Thoracic aorta (tissue), 2 donors: ENCODE measurements around the gene GRK1. TPM values are rescaled to one million over a fixed set of nuclear protein-coding genes. Genes with fewer than 3 reads are reported as not detected.

Experiments used
- ATAC-seq: fragments of 150-250 bp; one replicate; pipeline ENCODE4 v1.8.0; 2017; ENCODE audit warnings: low read depth; ENCODE audit not compliant: insufficient number of reproducible peaks, low FRiP score
- DNase-seq: peaks from one replicate; pipeline ENCODE4 v3.0.0-alpha.2; 2020; ENCODE audit warnings: low spot score
- H3K27ac ChIP-seq, 2 donors: fragments of 200-600 bp; sonication (generic); 1 replicate in 1 of 2; 2 replicates in 1 of 2; pipeline ENCODE4 v1.5.1; 2016; ENCODE audit warnings: mild to moderate bottlenecking in 2 of 2, moderate library complexity in 2 of 2
- H3K27me3 ChIP-seq: fragments of 200-600 bp; sonication (generic); replicated peaks from 2 replicates; pipeline ENCODE4 v1.6.0; 2016; ENCODE audit warnings: mild to moderate bottlenecking; ENCODE audit not compliant: insufficient read depth
- H3K36me3 ChIP-seq: fragments of 200-600 bp; sonication (generic); one replicate; pipeline ENCODE4 v1.5.1; 2016
- H3K4me1 ChIP-seq, 2 donors: fragments of 200-600 bp; sonication (generic); 1 replicate in 1 of 2; 2 replicates in 1 of 2; pipeline versions ENCODE4 v1.5.1 to v1.6.0; 2016; ENCODE audit warnings: low read depth in 2 of 2, mild to moderate bottlenecking in 1 of 2; ENCODE audit not compliant: control insufficient read depth in 1 of 2
- H3K4me3 ChIP-seq: fragments of 200-600 bp; sonication (generic); 2 replicates; pipeline ENCODE4 v1.5.1; 2016; ENCODE audit warnings: mild to moderate bottlenecking
- H3K9me3 ChIP-seq: fragments of 200-600 bp; sonication (generic); 2 replicates; pipeline ENCODE4 v1.5.1; 2016
- total RNA-seq, 2 donors: library from RNA; depleted of rRNA; stranded (reverse); fragments of >200 nt; gene quantifications; one replicate each; pipeline versions ENCODE4 v1.1.0 to v1.2.3, GENCODE V29; 2016
- TF ChIP-seq, protein P1 (sequence below): fragments of 200-600 bp; sonication (generic); IDR thresholded peaks from one replicate; pipeline ENCODE4 v1.5.1; 2019; ENCODE audit warnings: antibody characterized with exemption

Gene GRK1
- total RNA-seq, 2 donors from 2014 or later = not detected

DNA sequence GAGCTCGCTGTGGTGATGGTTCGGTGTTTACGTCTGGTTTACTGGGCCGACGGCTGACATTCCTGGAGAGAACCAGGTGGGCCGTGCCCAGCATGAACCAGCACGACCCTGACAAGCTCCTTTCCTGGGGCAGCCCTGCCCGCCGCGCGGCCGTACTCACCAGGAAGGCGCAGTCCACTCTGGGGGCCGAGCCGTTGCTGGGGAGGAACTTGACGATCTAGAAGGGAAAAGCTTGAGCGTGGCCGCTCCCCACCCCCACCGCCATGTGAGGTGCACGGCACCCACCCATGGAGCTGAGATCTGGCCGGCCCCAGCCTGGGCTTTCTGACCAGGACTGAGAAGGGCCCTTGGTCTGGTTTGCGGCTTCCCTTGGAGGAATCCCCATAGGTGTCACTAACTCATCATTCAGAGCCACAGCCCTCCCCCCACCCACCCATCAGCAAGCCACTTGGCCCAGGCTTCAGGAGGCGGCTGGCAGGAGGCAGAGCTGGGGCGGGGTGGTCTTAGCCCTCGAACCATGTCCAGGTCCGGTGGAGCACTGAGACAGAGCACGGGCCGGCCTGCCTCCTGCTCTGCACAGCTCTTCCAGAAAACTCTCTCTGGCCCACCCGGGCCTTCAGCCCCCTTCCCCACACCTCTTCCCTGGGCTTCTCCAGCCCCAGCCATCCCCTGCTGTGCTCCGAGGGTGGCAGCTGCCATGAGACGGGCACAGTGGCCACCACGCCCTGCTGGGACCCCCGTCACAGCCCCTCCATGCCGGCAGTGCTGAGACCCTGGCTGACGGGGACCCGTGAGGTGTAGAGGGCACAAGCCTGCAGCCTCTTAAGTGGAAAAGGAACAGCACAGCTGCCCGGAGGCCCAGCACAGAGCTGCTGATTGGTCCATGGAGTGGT is 15.3 kb upstream of the GRK1 start:
- peaks cover 8 to 13% of the 10 kb centered on the region in 2 donors for H3K4me1 ChIP-seq
- no peaks in the 10 kb centered on the region for H3K9me3 ChIP-seq
- TF ChIP-seq, protein P1, sequence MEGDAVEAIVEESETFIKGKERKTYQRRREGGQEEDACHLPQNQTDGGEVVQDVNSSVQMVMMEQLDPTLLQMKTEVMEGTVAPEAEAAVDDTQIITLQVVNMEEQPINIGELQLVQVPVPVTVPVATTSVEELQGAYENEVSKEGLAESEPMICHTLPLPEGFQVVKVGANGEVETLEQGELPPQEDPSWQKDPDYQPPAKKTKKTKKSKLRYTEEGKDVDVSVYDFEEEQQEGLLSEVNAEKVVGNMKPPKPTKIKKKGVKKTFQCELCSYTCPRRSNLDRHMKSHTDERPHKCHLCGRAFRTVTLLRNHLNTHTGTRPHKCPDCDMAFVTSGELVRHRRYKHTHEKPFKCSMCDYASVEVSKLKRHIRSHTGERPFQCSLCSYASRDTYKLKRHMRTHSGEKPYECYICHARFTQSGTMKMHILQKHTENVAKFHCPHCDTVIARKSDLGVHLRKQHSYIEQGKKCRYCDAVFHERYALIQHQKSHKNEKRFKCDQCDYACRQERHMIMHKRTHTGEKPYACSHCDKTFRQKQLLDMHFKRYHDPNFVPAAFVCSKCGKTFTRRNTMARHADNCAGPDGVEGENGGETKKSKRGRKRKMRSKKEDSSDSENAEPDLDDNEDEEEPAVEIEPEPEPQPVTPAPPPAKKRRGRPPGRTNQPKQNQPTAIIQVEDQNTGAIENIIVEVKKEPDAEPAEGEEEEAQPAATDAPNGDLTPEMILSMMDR = no peak
- DNase-seq (no peak), ATAC-seq (no peak)
- H3K27ac ChIP-seq = no peak overlapping the region
- no peak overlapping the region for H3K4me3 ChIP-seq
- H3K36me3 ChIP-seq = no peaks in the 10 kb centered on the region
- H3K27me3 ChIP-seq = no peaks in the 10 kb centered on the region

DNA sequence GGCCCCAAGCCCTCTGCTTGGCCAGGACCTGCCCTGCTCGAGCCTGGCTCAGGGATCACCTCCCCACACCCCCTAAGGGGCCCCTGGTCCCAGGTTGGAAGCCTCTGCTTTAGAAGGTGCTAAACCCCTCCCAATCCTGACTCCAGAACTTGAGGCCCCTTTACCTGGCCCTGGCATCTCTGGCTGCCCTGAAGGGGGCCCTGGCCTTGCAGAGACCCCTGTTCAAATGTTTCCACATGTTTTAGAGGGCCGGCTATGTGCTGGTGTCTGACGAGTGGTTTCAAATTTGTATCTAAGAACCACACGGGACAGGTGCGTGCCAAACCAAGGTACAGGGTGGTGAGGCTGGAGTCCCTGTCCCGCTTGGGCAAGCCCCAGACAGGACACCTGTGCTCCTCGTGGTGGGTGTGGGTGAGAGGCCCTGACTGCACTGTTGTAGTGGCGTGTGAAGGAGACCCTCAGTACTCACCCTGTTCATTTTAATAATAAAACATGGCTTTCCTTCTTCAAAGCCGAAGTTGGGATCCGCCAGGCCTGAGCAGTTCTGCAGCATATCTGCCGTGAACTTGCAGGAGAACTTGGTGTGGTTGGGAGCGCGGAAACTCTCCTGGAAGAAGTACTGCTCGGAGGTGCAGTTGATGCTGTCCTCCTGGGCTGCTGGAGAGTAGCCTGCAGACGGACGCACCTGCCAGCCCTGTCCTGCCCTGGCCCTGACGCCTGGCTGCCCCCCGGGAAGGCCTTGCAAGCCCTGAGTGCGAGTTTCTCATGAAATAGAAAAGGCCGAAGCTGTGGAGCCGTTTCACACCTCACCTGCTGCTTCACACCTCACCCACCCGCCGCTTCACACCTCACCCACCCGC is 14.4 kb upstream of the GRK1 start:
- no peaks in the 10 kb centered on the region for H3K9me3 ChIP-seq
- peaks cover 3 to 5% of the 10 kb centered on the region in 2 donors for H3K4me1 ChIP-seq
- TF ChIP-seq, protein P1 = no peak
- H3K36me3 ChIP-seq = no peaks in the 10 kb centered on the region
- H3K27me3 ChIP-seq = no peaks in the 10 kb centered on the region
- DNase-seq (no peak), ATAC-seq (no peak)
- no peak overlapping the region for H3K4me3 ChIP-seq
- H3K27ac ChIP-seq = no peak overlapping the region

DNA sequence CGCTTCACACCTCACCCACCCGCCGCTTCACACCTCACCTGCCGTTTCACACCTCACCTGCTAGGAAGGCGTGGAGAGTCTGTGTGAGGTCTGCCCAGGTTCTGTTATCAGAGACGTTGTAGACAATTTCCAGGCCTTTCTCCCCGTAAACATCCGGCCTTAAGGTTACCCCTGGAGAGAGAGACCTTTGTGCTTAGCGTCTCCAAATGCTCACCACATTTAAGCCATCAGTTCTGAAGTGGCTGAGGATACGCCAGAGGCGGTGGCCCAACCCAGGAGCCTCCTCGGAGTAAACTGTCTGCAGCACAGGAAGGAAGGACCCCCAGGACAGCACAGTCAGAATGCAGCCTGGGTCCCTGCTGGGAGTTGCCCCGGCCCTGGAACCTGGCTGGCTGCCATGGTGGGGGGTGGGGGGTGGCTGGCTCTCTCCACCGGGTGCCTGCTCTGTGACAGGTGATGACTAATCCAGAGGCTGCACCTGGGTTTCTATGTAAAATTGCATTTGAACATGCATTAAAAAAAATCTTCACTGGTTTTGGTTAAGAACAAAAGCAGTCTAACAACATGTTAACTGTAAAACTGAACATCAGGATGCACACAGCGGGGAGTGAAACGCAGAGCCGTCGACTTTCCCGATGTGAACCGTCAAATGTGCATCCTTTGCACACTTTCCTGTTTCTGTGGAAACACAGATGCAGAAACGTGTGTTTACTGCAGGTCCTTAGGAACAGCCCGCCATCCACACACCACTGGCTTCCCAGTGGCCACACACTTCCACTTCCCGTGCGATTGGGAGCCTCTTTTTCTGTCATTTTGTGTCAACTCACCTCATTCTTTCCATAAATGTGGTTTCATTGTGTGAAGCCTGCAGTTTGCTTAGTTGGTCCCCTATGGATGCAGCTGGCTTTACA is 13.5 kb upstream of the GRK1 start:
- Histone ChIP-seq H3K27ac (no peak overlapping the region), H3K36me3 (no peaks in the 10 kb centered on the region), H3K9me3 (no peaks in the 10 kb centered on the region), H3K4me3 (no peak overlapping the region), H3K27me3 (no peaks in the 10 kb centered on the region), H3K4me1 (no peaks in the 10 kb centered on the region)
- no peak for DNase-seq
- TF ChIP-seq, protein P1 = no peak
- no peak for ATAC-seq

DNA sequence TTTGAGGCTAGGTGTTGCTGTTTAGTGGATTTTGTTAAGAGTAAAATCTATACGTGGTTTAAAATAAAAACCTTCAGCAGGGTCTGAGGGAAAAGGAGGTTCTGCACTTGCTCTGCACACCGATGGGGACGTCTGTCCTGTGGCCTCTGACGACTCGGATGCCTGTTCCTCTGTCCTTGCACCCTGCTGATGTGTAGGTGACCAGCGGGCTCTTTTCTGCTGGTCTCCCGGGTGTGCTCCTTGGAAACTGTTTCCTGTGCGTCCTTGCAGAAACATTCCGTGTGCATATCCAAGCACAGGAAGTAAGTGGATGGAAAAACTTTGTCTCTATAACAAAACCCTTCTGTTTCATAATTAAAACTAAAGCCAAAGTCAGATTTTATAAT is 12.9 kb upstream of the GRK1 start:
- no peak for DNase-seq

More for the DNA sequence above, 12.9 kb upstream of the GRK1 start:
- TF ChIP-seq, protein P1 = no peak
- Histone ChIP-seq H3K4me1 (no peaks in the 10 kb centered on the region), H3K9me3 (no peaks in the 10 kb centered on the region), H3K27ac (no peak overlapping the region), H3K4me3 (no peak overlapping the region), H3K36me3 (no peaks in the 10 kb centered on the region), H3K27me3 (no peaks in the 10 kb centered on the region)
- no peak for ATAC-seq
